ENCODE measurements around the gene PROS1.

DNA sequence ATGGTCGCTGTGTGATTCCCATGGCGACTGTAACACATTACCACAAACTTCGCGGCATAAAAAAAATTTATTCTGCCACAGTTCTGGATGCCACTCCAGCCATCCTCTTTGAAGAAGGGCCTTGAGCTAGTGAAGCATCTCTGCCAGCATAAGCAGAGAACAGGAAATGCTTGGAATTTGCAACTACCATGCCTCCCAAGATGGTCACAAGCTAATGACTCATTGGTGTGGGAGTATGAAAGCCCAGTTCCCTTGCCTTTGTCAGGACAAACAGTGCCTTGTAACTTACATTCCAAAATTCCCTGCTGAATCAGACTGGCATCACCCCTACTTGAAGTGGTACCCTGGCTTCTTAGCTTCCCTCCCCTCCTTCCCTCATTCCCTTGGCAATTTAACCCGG lies 129.7 kb downstream of the PROS1 start:
- TF ChIP-seq, protein P1, sequence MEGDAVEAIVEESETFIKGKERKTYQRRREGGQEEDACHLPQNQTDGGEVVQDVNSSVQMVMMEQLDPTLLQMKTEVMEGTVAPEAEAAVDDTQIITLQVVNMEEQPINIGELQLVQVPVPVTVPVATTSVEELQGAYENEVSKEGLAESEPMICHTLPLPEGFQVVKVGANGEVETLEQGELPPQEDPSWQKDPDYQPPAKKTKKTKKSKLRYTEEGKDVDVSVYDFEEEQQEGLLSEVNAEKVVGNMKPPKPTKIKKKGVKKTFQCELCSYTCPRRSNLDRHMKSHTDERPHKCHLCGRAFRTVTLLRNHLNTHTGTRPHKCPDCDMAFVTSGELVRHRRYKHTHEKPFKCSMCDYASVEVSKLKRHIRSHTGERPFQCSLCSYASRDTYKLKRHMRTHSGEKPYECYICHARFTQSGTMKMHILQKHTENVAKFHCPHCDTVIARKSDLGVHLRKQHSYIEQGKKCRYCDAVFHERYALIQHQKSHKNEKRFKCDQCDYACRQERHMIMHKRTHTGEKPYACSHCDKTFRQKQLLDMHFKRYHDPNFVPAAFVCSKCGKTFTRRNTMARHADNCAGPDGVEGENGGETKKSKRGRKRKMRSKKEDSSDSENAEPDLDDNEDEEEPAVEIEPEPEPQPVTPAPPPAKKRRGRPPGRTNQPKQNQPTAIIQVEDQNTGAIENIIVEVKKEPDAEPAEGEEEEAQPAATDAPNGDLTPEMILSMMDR (optimal IDR thresholded peaks at IDR 0.05 in 1 of 3, IDR thresholded peaks at IDR 0.05 in 1 of 3, conservative IDR thresholded peaks at IDR 0.05 in 1 of 3; ENCODE audit: extremely low read depth in 1 of 3, insufficient read depth in 2 of 3, low read length in 3 of 3): no peak
- TF ChIP-seq EZH2 (IDR thresholded peaks at IDR 0.05; ENCODE audit: low read length): no peak
